Measurements from ENCODE around the gene PDCL2.

GRCh38 chr4:55545151-55545550, 46.9 kb downstream of the PDCL2 start:
- TF ChIP-seq EZH2 (IDR thresholded peaks at IDR 0.05; ENCODE audit: borderline replicate concordance, insufficient read depth, low read length, poor library complexity, severe bottlenecking) (no peak), CTCF (IDR thresholded peaks at IDR 0.05; ENCODE audit: poor library complexity, severe bottlenecking) (no peak), EP300 (conservative IDR thresholded peaks at IDR 0.05; ENCODE audit: poor library complexity, severe bottlenecking) (no peak), POLR2AphosphoS5 (IDR thresholded peaks at IDR 0.05) (no peak)

All from neural cell (in vitro differentiated cells).